ENCODE data around the gene TNRC6A.
A peak's percentile ranks its signal among the peaks of the same experiment; 100 is the strongest.
"Not testable (repeated sequence)": the region's sequence is repeated elsewhere in the genome, so short reads cannot be mapped to it uniquely, and the experiment has no call there.

Gene TNRC6A

GRCh38 chr16:24853169-24853824 is 123.8 kb downstream of the TNRC6A start:
- Histone ChIP-seq H3K27me3 (ENCODE audit: insufficient read depth, low read length) (no peaks in the 10 kb centered on the region), H3K36me3 (ENCODE audit: insufficient read depth, low read length) (no peaks in the 10 kb centered on the region), H3K79me2 (ENCODE audit: control insufficient read depth, insufficient read depth, low read length, unreplicated experiment) (no peaks in the 10 kb centered on the region), H3K4me3 (ENCODE audit: low read depth, low read length) (peak overlapping the region; percentile 2; the same call in 1 of the 2 replicates), H2AFZ (ENCODE audit: low read length, unreplicated experiment) (peak overlapping the region; percentile 61), H3K27ac (ENCODE audit: low read depth, low read length) (no peak overlapping the region), H3K4me1 (ENCODE audit: control insufficient read depth, insufficient read depth, low read length, unreplicated experiment) (peaks cover 39% of the 10 kb centered on the region)

DNA sequence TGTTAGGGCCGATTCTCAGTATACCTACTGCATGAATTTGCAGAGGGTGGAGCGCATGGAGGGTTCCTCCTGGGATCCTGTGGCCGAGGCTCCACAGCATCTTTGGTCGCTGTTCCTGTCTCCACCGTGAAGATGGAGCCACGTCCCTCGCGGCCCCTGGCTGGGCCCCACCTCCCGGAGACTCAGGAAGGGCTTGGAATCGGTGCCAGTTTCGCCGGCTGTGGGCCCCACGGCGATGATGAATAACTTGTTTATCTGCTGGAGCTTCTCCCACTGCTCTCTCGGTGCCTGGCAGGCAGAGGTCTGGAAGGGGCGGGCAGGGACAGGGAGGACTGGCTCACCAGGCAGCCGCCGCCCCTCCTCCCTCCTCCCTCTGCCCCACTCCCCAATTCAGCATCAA is 124.4 kb downstream of the TNRC6A start:
- Histone ChIP-seq H3K79me2 (ENCODE audit: control insufficient read depth, insufficient read depth, low read length, unreplicated experiment) (no peaks in the 10 kb centered on the region), H3K4me3 (ENCODE audit: low read depth, low read length) (peak overlapping the region; percentile 2; the same call in 1 of the 2 replicates), H2AFZ (ENCODE audit: low read length, unreplicated experiment) (peak overlapping the region; percentile 61), H3K27me3 (ENCODE audit: insufficient read depth, low read length) (no peaks in the 10 kb centered on the region), H3K27ac (ENCODE audit: low read depth, low read length) (no peak overlapping the region), H3K36me3 (ENCODE audit: insufficient read depth, low read length) (no peaks in the 10 kb centered on the region), H3K4me1 (ENCODE audit: control insufficient read depth, insufficient read depth, low read length, unreplicated experiment) (peaks cover 34% of the 10 kb centered on the region)

DNA sequence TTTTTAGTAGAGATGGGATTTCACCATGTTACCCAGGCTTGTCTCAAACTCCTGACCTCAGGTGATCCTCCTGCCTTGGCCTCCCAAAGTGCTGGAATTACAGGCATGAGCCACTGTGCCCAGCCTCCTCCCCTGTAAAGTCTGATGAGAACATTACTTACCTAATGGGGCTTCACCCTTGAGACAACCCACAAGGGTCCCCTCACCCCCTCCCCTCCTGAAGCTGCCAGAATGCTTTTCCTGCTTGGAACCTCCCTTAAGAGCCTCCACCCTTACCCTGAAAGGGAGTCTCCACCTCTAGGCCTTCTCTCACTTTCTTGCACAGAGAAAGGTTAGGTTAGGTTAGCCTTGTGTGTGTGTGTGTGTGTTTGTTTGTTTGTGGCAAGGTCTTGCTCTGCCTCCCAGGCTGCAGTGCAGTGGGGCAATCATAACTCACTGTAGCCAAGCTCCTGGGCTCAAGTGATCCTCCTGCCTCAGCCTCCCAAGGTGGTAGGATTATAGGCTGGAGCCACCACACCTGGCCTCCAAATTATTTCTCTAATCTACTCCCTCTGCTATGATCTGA is 125.2 kb downstream of the TNRC6A start:
- peaks cover 30% of the 10 kb centered on the region for H3K4me1 ChIP-seq (ENCODE audit: control insufficient read depth, insufficient read depth, low read length, unreplicated experiment)
- H2AFZ ChIP-seq (ENCODE audit: low read length, unreplicated experiment): no peak overlapping the region
- H3K27me3 ChIP-seq (ENCODE audit: insufficient read depth, low read length): no peaks in the 10 kb centered on the region
- H3K4me3 ChIP-seq (ENCODE audit: low read depth, low read length): no peak overlapping the region
- H3K36me3 ChIP-seq (ENCODE audit: insufficient read depth, low read length): no peaks in the 10 kb centered on the region
- H3K79me2 ChIP-seq (ENCODE audit: control insufficient read depth, insufficient read depth, low read length, unreplicated experiment): no peaks in the 10 kb centered on the region
- H3K27ac ChIP-seq (ENCODE audit: low read depth, low read length): no peak overlapping the region

GRCh38 chr16:24855678-24856077 is 126.2 kb downstream of the TNRC6A start:
- no peak overlapping the region for H3K27ac ChIP-seq (ENCODE audit: low read depth, low read length)
- H2AFZ ChIP-seq (ENCODE audit: low read length, unreplicated experiment): no peak overlapping the region
- H3K4me3 ChIP-seq (ENCODE audit: low read depth, low read length): no peak overlapping the region
- H3K27me3 ChIP-seq (ENCODE audit: insufficient read depth, low read length): no peaks in the 10 kb centered on the region
- no peaks in the 10 kb centered on the region for H3K36me3 ChIP-seq (ENCODE audit: insufficient read depth, low read length)
- peaks cover 24% of the 10 kb centered on the region for H3K4me1 ChIP-seq (ENCODE audit: control insufficient read depth, insufficient read depth, low read length, unreplicated experiment)
- no peaks in the 10 kb centered on the region for H3K79me2 ChIP-seq (ENCODE audit: control insufficient read depth, insufficient read depth, low read length, unreplicated experiment)

GRCh38 chr16:24856871-24857270 is 127.4 kb downstream of the TNRC6A start:
- peaks cover 12% of the 10 kb centered on the region for H3K4me1 ChIP-seq (ENCODE audit: control insufficient read depth, insufficient read depth, low read length, unreplicated experiment)
- not testable (repeated sequence) for H3K36me3 ChIP-seq (ENCODE audit: insufficient read depth, low read length); H2AFZ ChIP-seq (ENCODE audit: low read length, unreplicated experiment); H3K27me3 ChIP-seq (ENCODE audit: insufficient read depth, low read length); H3K4me3 ChIP-seq (ENCODE audit: low read depth, low read length); H3K27ac ChIP-seq (ENCODE audit: low read depth, low read length); H3K79me2 ChIP-seq (ENCODE audit: control insufficient read depth, insufficient read depth, low read length, unreplicated experiment)

GRCh38 chr16:24858219-24859041 is 129.0 kb downstream of the TNRC6A start:
- Histone ChIP-seq H2AFZ (ENCODE audit: low read length, unreplicated experiment) (no peak overlapping the region), H3K4me1 (ENCODE audit: control insufficient read depth, insufficient read depth, low read length, unreplicated experiment) (peaks cover 8% of the 10 kb centered on the region), H3K4me3 (ENCODE audit: low read depth, low read length) (no peak overlapping the region)

GRCh38 chr16:24861461-24861860 is 132.0 kb downstream of the TNRC6A start:
- H3K4me3 ChIP-seq (ENCODE audit: low read depth, low read length): no peak overlapping the region
- no peaks in the 10 kb centered on the region for H3K4me1 ChIP-seq (ENCODE audit: control insufficient read depth, insufficient read depth, low read length, unreplicated experiment)
- H2AFZ ChIP-seq (ENCODE audit: low read length, unreplicated experiment): no peak overlapping the region
- no peaks in the 10 kb centered on the region for H3K36me3 ChIP-seq (ENCODE audit: insufficient read depth, low read length)
- no peak overlapping the region for H3K27ac ChIP-seq (ENCODE audit: low read depth, low read length)
- peaks cover 21% of the 10 kb centered on the region for H3K27me3 ChIP-seq (ENCODE audit: insufficient read depth, low read length)
- H3K79me2 ChIP-seq (ENCODE audit: control insufficient read depth, insufficient read depth, low read length, unreplicated experiment): no peaks in the 10 kb centered on the region

More at GRCh38 chr16:24858219-24859041, 129.0 kb downstream of the TNRC6A start:
- H3K27me3 ChIP-seq (ENCODE audit: insufficient read depth, low read length): peaks cover 4% of the 10 kb centered on the region
- H3K36me3 ChIP-seq (ENCODE audit: insufficient read depth, low read length): no peaks in the 10 kb centered on the region
- no peaks in the 10 kb centered on the region for H3K79me2 ChIP-seq (ENCODE audit: control insufficient read depth, insufficient read depth, low read length, unreplicated experiment)
- no peak overlapping the region for H3K27ac ChIP-seq (ENCODE audit: low read depth, low read length)

DNA sequence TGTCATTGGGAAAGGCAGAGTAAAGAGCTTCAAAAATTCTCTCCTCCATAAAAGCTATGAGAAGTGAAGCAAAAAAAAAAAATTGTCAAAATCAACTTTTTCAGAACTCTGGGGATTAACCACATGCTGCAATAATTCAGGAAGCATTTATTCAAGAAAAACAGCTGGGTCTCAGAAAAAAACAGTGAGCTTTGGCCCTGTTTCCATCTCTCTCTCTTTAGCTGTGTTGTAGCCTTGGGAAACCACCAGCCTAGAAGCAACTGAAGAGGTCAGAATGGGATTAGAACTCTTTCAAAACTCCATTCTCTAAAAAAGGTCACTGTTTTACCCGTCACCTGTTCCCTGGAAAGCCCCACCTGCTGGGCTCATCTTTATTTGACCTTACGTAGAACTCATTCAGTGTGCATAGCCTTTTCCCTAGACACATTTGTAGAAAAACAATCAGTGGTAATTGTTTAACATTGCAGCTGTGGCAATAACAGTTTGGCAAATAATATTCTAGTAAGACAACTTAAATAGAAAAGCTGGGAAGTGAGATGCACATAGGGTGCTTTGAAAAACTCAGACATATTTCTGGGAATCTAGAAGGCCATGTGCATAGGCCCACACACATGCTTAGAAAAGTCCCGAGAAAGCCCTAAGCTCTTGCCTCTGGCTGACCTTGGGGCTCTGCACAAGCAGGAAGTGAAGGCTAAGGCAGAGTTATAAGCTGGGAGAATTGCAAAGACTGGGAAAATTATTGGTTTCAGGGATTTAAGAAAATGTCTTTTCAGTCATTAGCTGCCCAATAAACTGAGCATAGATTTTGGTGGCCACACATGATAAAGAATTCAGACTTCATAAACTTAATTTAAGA is 134.4 kb downstream of the TNRC6A start:
- Histone ChIP-seq H3K79me2 (ENCODE audit: control insufficient read depth, insufficient read depth, low read length, unreplicated experiment) (no peaks in the 10 kb centered on the region), H3K4me3 (ENCODE audit: low read depth, low read length) (no peak overlapping the region), H2AFZ (ENCODE audit: low read length, unreplicated experiment) (no peak overlapping the region), H3K27me3 (ENCODE audit: insufficient read depth, low read length) (peaks cover 35% of the 10 kb centered on the region), H3K27ac (ENCODE audit: low read depth, low read length) (no peak overlapping the region), H3K36me3 (ENCODE audit: insufficient read depth, low read length) (no peaks in the 10 kb centered on the region), H3K4me1 (ENCODE audit: control insufficient read depth, insufficient read depth, low read length, unreplicated experiment) (no peaks in the 10 kb centered on the region)

DNA sequence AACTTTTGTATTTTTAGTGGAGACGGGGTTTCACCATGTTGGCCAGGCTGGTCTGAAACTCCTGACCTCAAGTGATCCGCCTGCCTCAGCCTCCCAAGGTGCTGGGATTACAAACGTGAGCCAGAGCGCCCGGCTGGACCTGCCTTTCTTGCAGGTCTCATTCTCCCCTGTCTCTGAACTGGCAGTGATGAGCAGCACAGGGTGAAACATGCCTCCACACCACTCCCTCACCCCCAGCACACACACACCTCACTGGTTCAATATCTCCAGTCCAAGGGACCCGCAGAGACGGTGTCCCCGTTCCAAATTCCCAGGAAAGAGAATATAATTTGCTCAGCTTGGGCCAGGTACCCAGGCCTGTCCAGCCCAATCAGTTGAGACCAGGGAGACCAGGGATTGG is 139.6 kb downstream of the TNRC6A start:
- Histone ChIP-seq H2AFZ (ENCODE audit: low read length, unreplicated experiment) (no peak overlapping the region), H3K27ac (ENCODE audit: low read depth, low read length) (no peak overlapping the region), H3K4me1 (ENCODE audit: control insufficient read depth, insufficient read depth, low read length, unreplicated experiment) (no peaks in the 10 kb centered on the region), H3K36me3 (ENCODE audit: insufficient read depth, low read length) (no peaks in the 10 kb centered on the region), H3K27me3 (ENCODE audit: insufficient read depth, low read length) (peaks cover 35% of the 10 kb centered on the region), H3K4me3 (ENCODE audit: low read depth, low read length) (no peak overlapping the region), H3K79me2 (ENCODE audit: control insufficient read depth, insufficient read depth, low read length, unreplicated experiment) (no peaks in the 10 kb centered on the region)

DNA sequence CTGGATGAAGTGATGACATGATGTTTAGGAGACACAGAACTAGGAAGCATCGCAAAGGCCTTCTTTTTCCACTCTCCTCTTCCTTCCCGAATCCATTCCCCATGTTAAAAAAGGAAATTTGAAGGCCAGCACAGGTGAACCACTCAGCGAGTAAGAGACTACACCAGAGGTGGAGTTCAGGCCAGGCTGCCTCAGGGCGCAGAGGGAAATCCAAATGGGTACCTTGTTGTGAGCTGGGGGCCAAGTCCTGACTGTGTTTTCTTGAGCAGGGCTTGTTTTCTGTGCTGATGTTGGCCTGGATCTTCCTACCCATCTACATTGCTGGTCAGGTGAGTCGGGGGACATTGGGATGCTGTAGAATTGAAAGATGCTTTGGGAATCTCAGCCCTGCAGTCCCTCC is 142.4 kb downstream of the TNRC6A start:
- H2AFZ ChIP-seq (ENCODE audit: low read length, unreplicated experiment): no peak overlapping the region
- peaks cover 35% of the 10 kb centered on the region for H3K27me3 ChIP-seq (ENCODE audit: insufficient read depth, low read length)
- H3K4me1 ChIP-seq (ENCODE audit: control insufficient read depth, insufficient read depth, low read length, unreplicated experiment): no peaks in the 10 kb centered on the region
- H3K4me3 ChIP-seq (ENCODE audit: low read depth, low read length): no peak overlapping the region
- H3K36me3 ChIP-seq (ENCODE audit: insufficient read depth, low read length): no peaks in the 10 kb centered on the region
- no peak overlapping the region for H3K27ac ChIP-seq (ENCODE audit: low read depth, low read length)
- H3K79me2 ChIP-seq (ENCODE audit: control insufficient read depth, insufficient read depth, low read length, unreplicated experiment): no peaks in the 10 kb centered on the region

Measured in ACC112 (cell line).